NCI-H1436 (cell line): Measurements from ENCODE around the gene SMPX.
A peak's percentile ranks its signal among the peaks of the same experiment; 100 is the strongest.

Experiments used
- DNase-seq: peaks from one replicate; lab custom pipeline; 2025; lab: John Stamatoyannopoulos, UW

The SMPX gene

GRCh38 chrX:21744060-21744459 lies 13.9 kb downstream of the SMPX start:
- no peak for DNase-seq

- DNase-seq = peak; percentile 15
These were observed 15.8 kb downstream of the SMPX start for GRCh38 chrX:21741869-21742701.

GRCh38 chrX:21741364-21741763 lies 16.6 kb downstream of the SMPX start:
- DNase-seq = no peak

GRCh38 chrX:21740329-21741274 lies 17.3 kb downstream of the SMPX start:
- no peak for DNase-seq

- DNase-seq = no peak
These were observed 19.0 kb downstream of the SMPX start for GRCh38 chrX:21738950-21739287.

- DNase-seq = peak; percentile 65
These were observed 19.5 kb downstream of the SMPX start for GRCh38 chrX:21738210-21738949.

GRCh38 chrX:21735768-21736127 lies 22.2 kb downstream of the SMPX start:
- DNase-seq = no peak

- DNase-seq = no peak
These were observed 22.7 kb downstream of the SMPX start for GRCh38 chrX:21735038-21735767.

- DNase-seq = no peak
These were observed 23.7 kb downstream of the SMPX start for GRCh38 chrX:21734175-21734574.

GRCh38 chrX:21733705-21734104 lies 24.2 kb downstream of the SMPX start:
- no peak for DNase-seq

- no peak for DNase-seq
These were observed 27.9 kb downstream of the SMPX start for GRCh38 chrX:21730026-21730425.

GRCh38 chrX:21728276-21728968 lies 29.5 kb downstream of the SMPX start:
- DNase-seq = no peak

GRCh38 chrX:21725916-21726315 lies 32.0 kb downstream of the SMPX start:
- no peak for DNase-seq

GRCh38 chrX:21725496-21725895 lies 32.4 kb downstream of the SMPX start:
- peak; percentile 42 for DNase-seq

- no peak for DNase-seq
These were observed 34.1 kb downstream of the SMPX start for GRCh38 chrX:21723814-21724213.

- no peak for DNase-seq
These were observed 34.8 kb downstream of the SMPX start for GRCh38 chrX:21723084-21723483.

GRCh38 chrX:21721195-21721594 lies 36.7 kb downstream of the SMPX start:
- no peak for DNase-seq

GRCh38 chrX:21718575-21718974 lies 39.3 kb downstream of the SMPX start:
- DNase-seq = no peak

- DNase-seq = no peak
These were observed 40.1 kb downstream of the SMPX start for GRCh38 chrX:21717802-21718201.

GRCh38 chrX:21715825-21716224 lies 42.1 kb downstream of the SMPX start:
- no peak for DNase-seq

GRCh38 chrX:21715337-21715736 lies 42.6 kb downstream of the SMPX start:
- DNase-seq = no peak
